Skeletal muscle cell (primary cell): ENCODE measurements around the gene RELA.

ENCODE experiments used
- DNase-seq: peaks from one replicate; pipeline ENCODE4 v3.0.0-alpha.2; 2010; ENCODE audit warnings: low read depth
- H3K4me3 ChIP-seq: 2 replicates; pipeline ENCODE4 v1.5.1; 2011; ENCODE audit warnings: low read depth, mild to moderate bottlenecking, control low read depth, low read length, moderate library complexity

The RELA gene

DNA sequence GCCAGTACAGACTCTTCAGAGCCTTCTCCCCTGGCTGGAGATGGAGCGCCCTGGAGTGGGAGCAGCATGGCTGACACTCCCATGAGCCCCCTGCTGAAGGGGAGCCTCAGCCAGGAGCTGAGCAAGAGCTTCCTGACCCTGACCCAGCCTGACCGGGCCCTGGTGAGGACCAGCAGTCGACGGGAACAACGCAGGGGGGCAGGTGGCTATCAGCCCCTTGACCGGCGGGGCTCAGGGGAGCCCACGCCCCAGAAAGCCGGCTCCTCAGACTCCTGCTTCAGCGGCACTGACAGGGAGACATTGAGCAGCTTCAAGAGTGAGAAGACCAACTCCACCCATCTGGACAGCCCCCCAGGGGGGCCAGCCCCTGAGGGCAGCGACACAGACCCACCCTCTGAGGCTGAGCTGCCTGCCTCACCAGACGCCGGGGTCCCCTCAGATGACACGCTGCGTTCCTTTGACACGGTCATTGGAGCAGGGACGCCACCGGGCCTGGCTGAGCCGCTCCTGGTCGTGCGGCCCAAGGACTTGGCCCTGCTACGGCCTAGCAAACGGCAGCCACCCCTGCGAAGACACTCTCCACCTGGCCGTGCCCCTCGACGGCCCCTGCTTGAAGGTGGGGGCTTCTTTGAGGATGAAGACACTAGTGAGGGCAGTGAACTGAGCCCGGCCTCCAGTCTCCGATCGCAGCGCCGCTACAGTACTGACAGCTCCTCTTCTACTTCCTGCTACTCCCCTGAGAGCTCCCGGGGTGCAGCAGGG is 44.5 kb downstream of the RELA start:
- no peak for DNase-seq
- H3K4me3 ChIP-seq, result no peak overlapping the region

DNA sequence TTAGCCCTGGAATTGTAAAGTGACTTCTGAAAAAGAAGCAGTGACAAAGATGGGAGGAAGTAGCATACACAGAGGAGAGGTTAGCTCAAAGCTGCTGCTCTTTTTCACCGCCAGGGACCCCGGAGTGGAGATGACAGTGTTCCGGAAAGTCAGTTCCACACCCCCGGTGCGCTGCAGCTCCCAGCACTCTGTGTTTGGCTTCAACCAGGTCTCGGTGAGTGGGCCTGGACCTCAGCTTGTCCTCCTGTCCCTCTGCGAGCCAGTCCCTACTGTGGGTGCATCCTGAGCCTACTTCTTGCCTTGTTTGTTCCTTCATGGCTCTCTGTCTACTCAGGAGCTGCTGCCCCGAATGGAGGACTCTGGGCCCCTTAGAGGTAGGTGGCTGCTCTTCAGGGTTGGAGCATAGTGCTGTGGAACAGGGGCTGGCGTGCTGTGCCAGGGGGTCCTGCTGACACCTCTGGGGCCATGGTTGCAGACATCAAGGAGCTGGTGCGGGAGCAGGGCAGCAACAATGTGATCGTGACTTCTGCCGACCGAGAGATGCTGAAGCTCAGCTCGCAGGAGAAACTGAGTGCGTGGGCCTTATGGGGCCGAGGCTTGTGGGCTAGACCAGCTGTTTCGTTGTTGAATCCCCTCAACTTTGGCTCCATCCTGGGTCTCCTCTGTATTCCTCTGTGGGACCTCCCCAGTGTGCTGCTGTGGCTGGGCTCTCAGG is 45.4 kb downstream of the RELA start:
- H3K4me3 ChIP-seq, result no peak overlapping the region
- no peak for DNase-seq

DNA sequence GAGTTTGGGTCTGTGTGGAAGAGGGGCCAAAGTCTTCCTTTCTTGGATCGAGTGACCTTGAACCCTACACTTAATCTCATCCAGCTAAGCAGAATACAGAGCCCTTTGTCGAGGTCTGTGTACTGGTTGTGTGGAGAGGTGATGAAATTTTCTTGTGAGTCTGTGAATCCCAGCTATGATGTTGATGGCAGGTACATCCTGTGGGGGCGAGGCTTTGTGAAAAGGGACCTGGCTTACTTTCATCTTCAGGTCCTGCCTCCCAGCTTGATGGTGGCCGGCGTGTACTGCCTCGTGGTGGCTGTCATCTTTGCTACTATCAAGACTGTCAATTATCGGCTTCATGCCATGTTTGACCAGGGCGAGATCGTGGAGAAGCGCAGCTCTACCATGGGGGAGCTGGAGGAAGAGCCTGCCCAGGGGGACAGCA is 46.1 kb downstream of the RELA start:
- peak overlapping the region; percentile 83 for H3K4me3 ChIP-seq
- no peak for DNase-seq

GRCh38 chr11:65615950-65616574 is 46.7 kb downstream of the RELA start:
- DNase-seq, result no peak
- peak overlapping the region; percentile 83 for H3K4me3 ChIP-seq

DNA sequence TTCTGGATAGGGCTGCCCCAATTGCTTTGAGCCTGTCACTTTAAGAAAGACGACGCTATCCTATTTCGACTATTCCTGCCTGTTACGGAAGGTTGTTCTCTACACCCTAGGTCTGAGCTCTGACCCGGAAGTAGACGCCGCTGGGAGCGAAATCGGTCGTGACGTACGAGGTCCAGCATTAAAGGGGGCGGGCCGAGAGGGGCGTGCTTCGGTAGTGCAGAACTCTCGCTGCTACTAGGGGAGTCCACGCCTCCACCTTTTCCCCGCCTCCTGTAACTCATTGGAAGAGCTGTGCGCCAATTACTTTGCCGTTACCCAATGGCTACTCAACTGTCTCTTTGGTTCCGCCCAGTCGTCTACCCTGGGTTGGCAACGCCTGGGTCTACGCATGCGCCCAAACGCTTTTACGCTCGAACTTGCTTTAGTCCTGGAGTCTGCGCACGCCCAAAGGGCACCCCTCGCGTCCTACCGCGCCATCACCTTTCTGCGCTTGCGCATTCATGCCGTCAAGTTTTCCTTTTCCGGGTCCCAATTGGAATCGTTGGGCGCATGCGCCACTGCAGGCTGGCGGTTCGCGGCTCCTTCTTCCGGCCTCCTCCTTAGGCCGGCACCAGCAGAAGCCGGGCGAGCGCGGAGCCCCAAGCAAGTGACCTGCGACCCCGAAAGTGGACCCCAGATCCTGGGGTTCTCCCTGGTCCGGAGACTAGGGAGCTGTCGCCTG is 47.3 kb downstream of the RELA start, which contains the start of gene PCNX3:
Gene PCNX3, plus strand, starts transcription at position 548 of the 721 bp plus-strand sequence. CDS start 536 bp downstream, outside the sequence.
- peak; percentile 99 for DNase-seq
- H3K4me3 ChIP-seq, result peak within 1 kb of the TSS; percentile 83

- DNase-seq, result no peak
- H3K4me3 ChIP-seq, result peak overlapping the region; percentile 62
Observed at GRCh38 chr11:65613091-65613928, 49.4 kb downstream of the RELA start.

- DNase-seq, result no peak
Observed at GRCh38 chr11:65612691-65613090, 50.0 kb downstream of the RELA start.

DNA sequence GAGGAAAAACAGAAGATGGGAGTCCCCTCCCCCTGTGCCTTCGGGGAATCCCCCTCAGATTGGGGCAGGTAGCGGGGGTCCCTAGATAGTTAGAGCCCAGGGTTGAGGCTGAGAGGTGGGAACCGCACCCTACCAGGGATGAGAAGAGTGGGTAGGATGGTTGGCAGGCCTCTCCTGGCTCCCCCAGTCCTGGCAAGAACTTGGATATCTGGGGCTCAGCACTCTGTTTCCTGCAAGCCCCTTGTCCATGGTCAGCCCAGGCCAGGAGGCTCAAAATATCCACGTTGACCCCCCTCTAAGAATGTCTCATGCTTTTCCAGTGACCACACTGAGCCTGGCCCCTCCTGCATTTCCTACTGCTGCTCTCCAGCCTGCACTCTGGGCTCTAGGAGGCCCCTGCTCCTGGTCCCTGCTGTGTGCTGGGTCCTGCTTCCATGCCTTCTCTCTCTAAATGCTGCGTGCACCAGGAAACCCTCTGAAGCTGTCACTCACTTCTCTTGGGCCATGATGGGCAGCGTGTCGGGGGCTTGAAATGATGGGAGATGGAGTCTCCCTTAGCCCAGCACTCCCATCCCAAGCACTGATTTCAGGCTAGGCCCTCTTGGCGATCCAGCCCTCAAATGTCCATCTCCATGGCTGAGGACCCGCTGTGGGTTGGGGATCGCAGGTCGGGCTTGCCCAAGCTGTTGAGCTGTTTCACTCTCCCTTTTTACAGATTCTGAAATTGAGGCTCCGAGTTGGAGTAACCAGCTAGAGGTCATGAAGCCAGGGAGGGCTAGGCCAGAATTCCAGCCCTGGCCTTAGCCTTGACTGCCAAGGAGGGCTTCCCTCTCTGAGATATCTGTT is 50.7 kb downstream of the RELA start:
- no peak for DNase-seq
- peak overlapping the region; percentile 62 for H3K4me3 ChIP-seq

More at GRCh38 chr11:65612691-65613090, 50.0 kb downstream of the RELA start:
- peak overlapping the region; percentile 62 for H3K4me3 ChIP-seq

DNA sequence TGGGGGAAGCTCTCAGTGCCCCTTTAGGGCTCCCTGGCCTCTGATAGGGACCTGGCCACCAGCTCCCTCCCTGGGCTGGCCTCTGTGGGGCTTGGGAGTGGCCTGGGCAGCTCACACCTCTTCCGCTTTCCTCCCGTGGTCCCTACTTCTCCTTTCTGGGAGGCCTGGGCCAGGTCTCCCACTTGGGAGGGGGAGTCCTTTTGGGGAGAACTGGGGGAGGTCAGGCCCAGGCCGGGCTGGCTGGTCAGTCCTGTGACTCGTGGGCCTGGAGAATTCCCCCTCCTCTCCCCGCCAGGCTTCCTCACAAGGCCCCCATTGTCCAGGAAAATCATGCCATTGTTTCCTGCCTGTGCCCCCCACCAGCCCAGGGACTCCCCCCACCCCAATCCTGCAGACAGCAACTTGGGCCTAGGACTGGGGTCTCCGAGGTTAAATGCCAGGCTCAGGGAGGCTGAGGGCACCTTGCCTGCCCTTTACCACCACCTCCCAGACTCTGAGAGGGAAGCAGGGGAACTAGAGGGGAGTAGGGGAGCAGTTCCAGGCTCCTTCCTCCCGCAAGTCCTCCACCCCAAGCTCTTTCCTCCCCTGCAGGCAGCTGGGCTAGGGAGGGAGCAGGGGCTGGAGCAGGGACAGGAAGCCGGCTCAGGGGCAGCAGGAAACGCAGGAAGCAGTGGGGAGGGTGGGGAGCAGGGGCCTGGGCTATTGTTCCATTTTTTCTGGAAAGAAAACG is 51.5 kb downstream of the RELA start:
- DNase-seq, result no peak
- peak overlapping the region; percentile 62 for H3K4me3 ChIP-seq

DNA sequence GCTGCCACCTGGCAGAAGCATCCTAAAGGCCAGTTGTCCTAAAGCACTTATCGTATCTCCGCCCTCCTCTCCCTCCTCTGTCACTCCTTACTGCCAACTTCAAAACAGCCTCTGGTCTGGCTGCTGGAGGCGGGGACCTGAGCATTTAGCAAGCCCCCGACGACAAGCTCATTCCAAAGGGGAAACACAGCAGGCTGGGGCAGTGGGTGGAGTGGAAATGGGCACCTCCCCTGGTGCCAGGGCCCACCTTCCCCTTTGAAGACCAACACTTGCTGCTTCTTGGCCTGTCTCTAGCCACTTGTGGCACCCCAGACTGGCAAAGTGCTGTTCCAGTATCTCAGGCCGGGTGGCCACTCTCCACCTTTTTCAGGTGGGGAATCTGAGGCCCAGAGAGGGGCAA is 52.3 kb downstream of the RELA start:
- DNase-seq, result no peak
- H3K4me3 ChIP-seq, result no peak overlapping the region

DNA sequence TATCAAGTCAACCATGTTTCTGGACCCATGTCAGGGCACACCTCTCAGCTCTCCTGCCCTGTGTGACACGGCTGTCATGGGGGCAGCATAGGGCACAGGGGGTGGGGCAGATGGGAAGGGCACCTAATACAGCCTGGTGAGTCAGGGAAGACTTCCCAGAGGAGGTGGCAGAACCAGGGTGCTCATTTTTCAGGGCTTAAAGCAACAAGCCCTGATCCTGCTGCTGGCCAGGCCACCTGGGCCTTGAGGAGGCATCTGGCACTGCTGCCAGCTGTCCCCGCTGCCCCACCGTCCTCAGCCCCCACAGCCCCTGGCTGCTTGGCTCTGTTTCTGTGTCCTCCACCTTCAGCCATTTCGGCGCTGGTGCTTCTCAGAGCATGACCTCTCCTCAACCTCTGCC is 53.1 kb downstream of the RELA start:
- H3K4me3 ChIP-seq, result no peak overlapping the region
- no peak for DNase-seq

DNA sequence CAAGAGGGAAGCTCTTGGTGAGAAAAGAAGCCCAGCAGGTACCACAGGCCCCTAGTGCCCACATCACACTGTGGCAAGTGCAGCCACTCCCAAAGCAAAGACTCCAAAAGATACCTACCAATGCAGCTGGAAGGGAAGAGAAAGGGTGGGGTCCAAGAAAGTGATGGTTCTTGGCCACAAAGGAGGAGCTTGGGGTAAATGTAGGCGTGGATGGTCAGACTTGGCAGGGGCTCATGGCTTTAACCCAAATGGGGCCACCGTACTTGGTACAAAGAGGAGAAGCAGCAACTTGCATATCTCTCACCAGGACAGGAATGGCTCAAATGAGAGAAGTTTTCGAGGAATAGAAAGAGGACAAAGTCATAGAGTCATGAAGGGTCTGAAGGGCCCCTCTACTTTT is 53.5 kb downstream of the RELA start:
- no peak overlapping the region for H3K4me3 ChIP-seq
- DNase-seq, result no peak

- DNase-seq, result no peak
- peak overlapping the region; percentile 35 for H3K4me3 ChIP-seq
Observed at GRCh38 chr11:65607614-65608426, 54.9 kb downstream of the RELA start.

- DNase-seq, result peak; percentile 84
Observed at GRCh38 chr11:65606876-65607613, 55.7 kb downstream of the RELA start.

DNA sequence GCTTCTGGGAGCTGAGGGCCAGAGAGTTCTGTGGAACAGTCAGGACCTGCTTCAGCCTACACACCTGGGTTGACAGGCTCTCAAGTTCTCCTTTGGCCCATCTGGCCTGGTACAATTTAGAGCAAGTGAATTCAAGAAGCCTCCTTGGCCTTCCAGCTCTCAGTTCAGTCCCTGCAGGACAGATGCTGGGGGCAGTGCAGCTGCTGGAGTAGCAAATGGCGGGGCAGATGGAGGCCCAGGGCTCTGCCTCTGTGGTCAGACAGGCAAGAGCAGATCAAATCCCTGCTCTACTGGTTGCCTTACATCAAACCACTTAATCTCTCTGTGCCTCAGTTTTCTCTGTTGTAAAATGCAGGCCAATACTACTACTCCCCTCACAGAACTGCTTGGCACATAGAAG is 58.5 kb downstream of the RELA start:
- no peak overlapping the region for H3K4me3 ChIP-seq
- DNase-seq, result no peak

More at GRCh38 chr11:65606876-65607613, 55.7 kb downstream of the RELA start:
- H3K4me3 ChIP-seq, result peak overlapping the region; percentile 35
